ENCODE data around the gene ABCF3. TPM values are rescaled to one million over a fixed set of nuclear protein-coding genes. Genes with fewer than 3 reads are reported as not detected.

ABCF3 gene
- total RNA-seq, 1 experiment from 2014 or later: 56.1 TPM

DNA sequence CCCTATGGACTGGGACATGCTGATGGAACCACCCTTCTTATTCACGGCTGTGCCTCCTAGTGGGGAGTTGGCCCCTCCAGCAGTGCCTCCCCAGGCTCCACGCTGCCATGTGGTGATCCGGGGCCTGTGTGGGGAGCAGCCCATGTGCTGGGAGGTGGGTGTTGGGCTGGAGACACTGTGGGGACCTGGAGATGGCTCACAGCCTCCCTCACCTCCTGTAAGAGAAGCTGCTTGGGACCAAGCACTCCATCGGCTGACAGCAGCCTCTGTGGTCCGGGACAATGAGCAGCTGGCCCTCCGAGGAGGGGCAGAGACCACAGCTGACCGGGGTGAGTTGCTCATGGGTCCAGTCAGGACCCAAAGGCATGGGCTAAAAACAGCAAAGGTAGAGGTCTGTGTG is 53.7 kb downstream of the ABCF3 start:
- Histone ChIP-seq H4K91ac (ENCODE audit: insufficient read length, low read depth, low read length) (no peak overlapping the region), H3K4ac (ENCODE audit: low read depth, low read length) (no peak overlapping the region), H3K18ac (ENCODE audit: insufficient read length, low read depth, low read length) (no peak overlapping the region), H3K79me2 (ENCODE audit: insufficient read depth, low read length) (no peaks in the 10 kb centered on the region), H3K9ac (ENCODE audit: extremely low read depth, insufficient read length, low read length) (no peak overlapping the region), H3K9me3 (ENCODE audit: control insufficient read depth, low read depth, low read length) (no peaks in the 10 kb centered on the region), H2BK120ac (ENCODE audit: low read depth, low read length, poor library complexity, severe bottlenecking) (no peak overlapping the region), H3K23me2 (ENCODE audit: insufficient read length, low read depth, low read length, poor library complexity, severe bottlenecking) (no peaks in the 10 kb centered on the region), H2BK20ac (ENCODE audit: low read depth, low read length, poor library complexity, severe bottlenecking) (no peak overlapping the region), H4K5ac (ENCODE audit: insufficient read length, low read depth, low read length) (no peak overlapping the region), H3K14ac (ENCODE audit: insufficient read depth, low read length) (no peak overlapping the region), H3K23ac (ENCODE audit: insufficient read length, low read depth, low read length) (no peak overlapping the region), H4K20me1 (ENCODE audit: control insufficient read depth, insufficient read depth, insufficient read length) (no peaks in the 10 kb centered on the region), H3T11ph (ENCODE audit: low read length) (no peak overlapping the region), H4K8ac (replicated peaks; ENCODE audit: insufficient read length, low read depth, low read length) (no peak overlapping the region), H3K4me1 (ENCODE audit: insufficient read depth, low read length) (no peaks in the 10 kb centered on the region), H2AFZ (ENCODE audit: low read length) (no peak overlapping the region), H3K4me2 (ENCODE audit: insufficient read depth, insufficient read length, low read length) (no peak overlapping the region), H2BK5ac (ENCODE audit: insufficient read length, low read length) (no peak overlapping the region), H3K56ac (ENCODE audit: insufficient read length, low read depth, low read length) (no peak overlapping the region), H2BK15ac (ENCODE audit: low read depth, low read length) (no peak overlapping the region), H3K27ac (ENCODE audit: insufficient read length, low read depth, low read length) (no peak overlapping the region), H3K27me3 (ENCODE audit: insufficient read depth, low read length) (no peaks in the 10 kb centered on the region), H2BK12ac (ENCODE audit: insufficient read length, low read depth, low read length) (no peak overlapping the region), H3K79me1 (ENCODE audit: insufficient read depth, low read depth, low read length, poor library complexity, severe bottlenecking) (no peaks in the 10 kb centered on the region), H2AK5ac (ENCODE audit: insufficient read length, low read length) (no peak overlapping the region)
- WGBS (ENCODE audit: extremely low coverage, insufficient read length, low lambda C conversion rate): no CpG with 5 or more reads among the region's 7 CpGs
- Mint-ChIP-seq H3K4me3 (no peak overlapping the region), H3K27me3 (ENCODE audit: low read depth) (peaks cover 1% of the 10 kb centered on the region), H3K9me3 (no peaks in the 10 kb centered on the region), H3K27ac (no peak overlapping the region), H3K36me3 (ENCODE audit: insufficient read depth in 1 of 3, low read depth in 3 of 3) (peaks cover 10 to 26% (median 25%) of the 10 kb centered on the region in 3 experiments), H3K4me1 (0 out of 4 replicates have a peak, but pooled peaks cover 0 to 4% of the 10 kb centered on the region in 2 experiments)
- TF ChIP-seq, protein P1, sequence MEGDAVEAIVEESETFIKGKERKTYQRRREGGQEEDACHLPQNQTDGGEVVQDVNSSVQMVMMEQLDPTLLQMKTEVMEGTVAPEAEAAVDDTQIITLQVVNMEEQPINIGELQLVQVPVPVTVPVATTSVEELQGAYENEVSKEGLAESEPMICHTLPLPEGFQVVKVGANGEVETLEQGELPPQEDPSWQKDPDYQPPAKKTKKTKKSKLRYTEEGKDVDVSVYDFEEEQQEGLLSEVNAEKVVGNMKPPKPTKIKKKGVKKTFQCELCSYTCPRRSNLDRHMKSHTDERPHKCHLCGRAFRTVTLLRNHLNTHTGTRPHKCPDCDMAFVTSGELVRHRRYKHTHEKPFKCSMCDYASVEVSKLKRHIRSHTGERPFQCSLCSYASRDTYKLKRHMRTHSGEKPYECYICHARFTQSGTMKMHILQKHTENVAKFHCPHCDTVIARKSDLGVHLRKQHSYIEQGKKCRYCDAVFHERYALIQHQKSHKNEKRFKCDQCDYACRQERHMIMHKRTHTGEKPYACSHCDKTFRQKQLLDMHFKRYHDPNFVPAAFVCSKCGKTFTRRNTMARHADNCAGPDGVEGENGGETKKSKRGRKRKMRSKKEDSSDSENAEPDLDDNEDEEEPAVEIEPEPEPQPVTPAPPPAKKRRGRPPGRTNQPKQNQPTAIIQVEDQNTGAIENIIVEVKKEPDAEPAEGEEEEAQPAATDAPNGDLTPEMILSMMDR (conservative IDR thresholded peaks at IDR 0.05): no peak
- no peak for DNase-seq
